ENCODE data around the gene COL4A2.

DNA sequence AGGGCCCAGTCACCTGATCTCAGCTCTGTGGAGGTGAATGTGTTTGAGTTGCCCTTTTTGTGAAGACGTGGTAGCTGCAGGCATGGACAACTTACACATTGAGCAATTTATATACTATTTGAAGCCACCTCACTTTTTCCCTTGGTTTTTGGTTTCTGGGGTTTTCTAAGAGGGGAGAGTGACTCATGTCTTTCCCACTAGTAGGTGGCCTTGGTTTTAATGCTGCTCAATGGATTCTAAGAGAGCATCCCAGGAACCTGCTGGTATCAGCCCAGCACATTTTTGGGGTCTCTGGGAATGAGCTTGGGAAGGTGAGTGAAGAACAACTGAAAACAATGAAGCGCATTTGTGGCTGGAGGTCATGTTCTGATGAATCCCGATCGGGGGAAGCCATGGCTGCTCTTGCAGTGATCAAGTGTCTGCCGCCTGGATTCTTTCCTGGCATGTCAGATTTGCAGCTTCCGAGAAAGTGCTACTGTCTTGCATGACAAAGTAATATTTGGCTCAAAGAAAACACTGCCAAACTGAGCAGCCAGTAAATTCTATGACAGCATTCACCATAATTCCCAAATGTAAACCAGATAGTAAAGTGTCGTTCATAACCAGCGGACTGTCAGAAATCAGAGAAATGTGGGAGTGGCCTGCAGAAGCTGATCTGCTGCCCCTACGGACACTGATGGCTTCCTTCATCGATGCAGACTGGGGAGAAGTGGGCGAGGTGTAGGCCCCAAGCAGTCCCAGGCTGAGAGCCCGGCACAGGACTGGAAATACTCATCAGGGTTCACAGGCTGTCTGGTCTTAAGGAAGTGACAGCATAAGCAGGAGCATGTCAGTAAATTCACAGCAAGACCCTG lies 98.7 kb downstream of the COL4A2 start:
- TF ChIP-seq, protein P1, sequence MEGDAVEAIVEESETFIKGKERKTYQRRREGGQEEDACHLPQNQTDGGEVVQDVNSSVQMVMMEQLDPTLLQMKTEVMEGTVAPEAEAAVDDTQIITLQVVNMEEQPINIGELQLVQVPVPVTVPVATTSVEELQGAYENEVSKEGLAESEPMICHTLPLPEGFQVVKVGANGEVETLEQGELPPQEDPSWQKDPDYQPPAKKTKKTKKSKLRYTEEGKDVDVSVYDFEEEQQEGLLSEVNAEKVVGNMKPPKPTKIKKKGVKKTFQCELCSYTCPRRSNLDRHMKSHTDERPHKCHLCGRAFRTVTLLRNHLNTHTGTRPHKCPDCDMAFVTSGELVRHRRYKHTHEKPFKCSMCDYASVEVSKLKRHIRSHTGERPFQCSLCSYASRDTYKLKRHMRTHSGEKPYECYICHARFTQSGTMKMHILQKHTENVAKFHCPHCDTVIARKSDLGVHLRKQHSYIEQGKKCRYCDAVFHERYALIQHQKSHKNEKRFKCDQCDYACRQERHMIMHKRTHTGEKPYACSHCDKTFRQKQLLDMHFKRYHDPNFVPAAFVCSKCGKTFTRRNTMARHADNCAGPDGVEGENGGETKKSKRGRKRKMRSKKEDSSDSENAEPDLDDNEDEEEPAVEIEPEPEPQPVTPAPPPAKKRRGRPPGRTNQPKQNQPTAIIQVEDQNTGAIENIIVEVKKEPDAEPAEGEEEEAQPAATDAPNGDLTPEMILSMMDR (tag by site-specific recombination; IDR thresholded peaks at IDR 0.05): no peak
- no peak for TF ChIP-seq KLF9 (tag by site-specific recombination; IDR thresholded peaks at IDR 0.05; ENCODE audit: low read depth)
- TF ChIP-seq ZNF596 (tag by site-specific recombination; IDR thresholded peaks at IDR 0.05): no peak
